K562 (cell line): ENCODE results near the gene MRAP2. TPM values are rescaled to one million over a fixed set of nuclear protein-coding genes. Genes with fewer than 3 reads are reported as not detected.

ENCODE experiments used
- ATAC-seq: fragments of 200-7000 bp; cut with Tn5 transposase; 3 replicates; pipeline ENCODE4 v1.9.1; 2020; ENCODE audit warnings: moderate library complexity
- BruUV-seq: library from RNA; stranded (reverse); fragments of 400-500 nt; replicated peaks from 2 replicates; lab custom pipeline; 2021; lab: Mats Ljungman, UMichigan
- CTCF ChIA-PET: fragments of 300-600 bp; formaldehyde crosslinking; extraction: SDS; loops from one replicate; lab custom pipeline; 2021; ENCODE audit warnings: low intra/inter-chr PET ratio; lab: Yijun Ruan, JAX
- POLR2A ChIA-PET: fragments of 300-600, 350-650 bp; sonication (Branson Sonifier 250); formaldehyde crosslinking; extraction: SDS; loops from one replicate; lab custom pipeline; 2021; ENCODE audit warnings: antibody characterized with exemption, inconsistent platforms; lab: Yijun Ruan, JAX
- DNase-seq, 4 experiments: peaks; one replicate each; pipeline versions ENCODE4 v3.0.0 to v3.0.0-alpha.2; 2011 to 2018; ENCODE audit warnings: low spot score in 3 of 4, mixed read lengths in 3 of 4; ENCODE audit errors: extremely low read depth in 1 of 4
- FAIRE-seq: peaks from 2 replicates; lab custom pipeline; 2011; peaks lifted over from hg19 to GRCh38; lab: Jason Lieb, UNC
- H2AFZ ChIP-seq: 2 replicates; pipeline ENCODE4 v1.6.0; 2011; ENCODE audit warnings: low read depth, low read length, control low read depth, inconsistent platforms
- H3K27ac ChIP-seq: fragments of 200-600 bp; 3 replicates; pipeline ENCODE4 v1.8.0; 2011; ENCODE audit warnings: low read depth, mild to moderate bottlenecking, control low read depth, inconsistent platforms, low read length, moderate library complexity, mixed read lengths; ENCODE audit errors: extremely low read depth
- H3K27me3 ChIP-seq, 2 experiments: fragments of 300-600 bp in 1 of 2; 2 replicates in 1 of 2; 3 replicates in 1 of 2; pipeline versions ENCODE4 v1.6.0 to v1.8.0; 2011; ENCODE audit warnings: inconsistent platforms in 2 of 2, low read length in 2 of 2, mild to moderate bottlenecking in 1 of 2, mixed read lengths in 1 of 2, moderate library complexity in 1 of 2; ENCODE audit not compliant: control insufficient read depth in 2 of 2, insufficient read depth in 2 of 2
- H3K36me3 ChIP-seq: fragments of 300-600 bp; 3 replicates; pipeline ENCODE4 v1.8.0; 2011; ENCODE audit warnings: mild to moderate bottlenecking, low read length, inconsistent platforms; ENCODE audit not compliant: control insufficient read depth, insufficient read depth
- H3K4me1 ChIP-seq, 2 experiments: fragments of 200-600 bp in 1 of 2; replicated peaks in 1 of 2; 2 replicates in 1 of 2; 3 replicates in 1 of 2; pipeline versions ENCODE4 v1.5.1 to v1.8.0; 2011; ENCODE audit warnings: inconsistent platforms in 2 of 2, low read length in 2 of 2, mild to moderate bottlenecking in 1 of 2, mixed read lengths in 1 of 2, moderate library complexity in 1 of 2; ENCODE audit not compliant: control insufficient read depth in 2 of 2, insufficient read depth in 2 of 2
- H3K4me2 ChIP-seq: 2 replicates; pipeline ENCODE4 v1.6.1; 2011; ENCODE audit warnings: low read length, control low read depth, inconsistent platforms, mixed read lengths; ENCODE audit not compliant: insufficient read depth
- H3K4me3 ChIP-seq: fragments of 200-600 bp; sonication (generic), shearing (Covaris generic); 2 replicates; pipeline ENCODE4 v1.5.1; 2016; ENCODE audit warnings: control low read depth, inconsistent platforms
- H3K79me2 ChIP-seq: fragments of 200-600 bp; 3 replicates; pipeline ENCODE4 v1.8.0; 2011; ENCODE audit warnings: low read length, inconsistent platforms; ENCODE audit not compliant: control insufficient read depth, insufficient read depth
- H3K9ac ChIP-seq, 2 experiments: 2 replicates each; pipeline versions ENCODE4 v1.6.0 to v1.6.1; 2011; ENCODE audit warnings: low read depth in 2 of 2, low read length in 2 of 2, control low read depth in 1 of 2, inconsistent platforms in 1 of 2, mild to moderate bottlenecking in 1 of 2, mixed read lengths in 1 of 2; ENCODE audit not compliant: insufficient read depth in 1 of 2
- H3K9me1 ChIP-seq: one replicate; pipeline ENCODE4 v1.6.0; 2011; ENCODE audit warnings: inconsistent platforms, mild to moderate bottlenecking, low read length, moderate library complexity; ENCODE audit not compliant: control insufficient read depth, insufficient read depth
- H3K9me3 ChIP-seq: replicated peaks from 2 replicates; pipeline ENCODE4 v1.5.1; 2011; ENCODE audit warnings: low read depth, low read length, inconsistent platforms; ENCODE audit not compliant: control insufficient read depth, insufficient read depth
- H4K20me1 ChIP-seq: replicated peaks from 2 replicates; pipeline ENCODE4 v1.6.1; 2011; ENCODE audit warnings: low read length, inconsistent platforms, mixed read lengths; ENCODE audit not compliant: control insufficient read depth, insufficient read depth
- GTF2E2 ChIP-seq: fragments of 200-800 bp; sonication (Bioruptor generic); IDR thresholded peaks from 2 replicates; pipeline ENCODE4 v1.6.1; 2016; ENCODE audit warnings: missing genetic modification characterization, missing compliant biosample characterization
- ILF3 ChIP-seq: fragments of 450-650 bp; IDR thresholded peaks from 2 replicates; pipeline ENCODE4 v1.6.1; 2018; ENCODE audit warnings: antibody characterized with exemption, mild to moderate bottlenecking, moderate library complexity, borderline replicate concordance
- KAT7 ChIP-seq: sonication (generic); formaldehyde crosslinking; IDR thresholded peaks from 2 replicates; pipeline ENCODE4 v1.8.0; 2022; ENCODE audit warnings: missing genetic modification reagents, mild to moderate bottlenecking, borderline replicate concordance
- MECOM ChIP-seq: fragments of 250-450 bp; sonication (Bioruptor Pico); IDR thresholded peaks from 2 replicates; pipeline ENCODE4 v1.8.0; 2022; ENCODE audit warnings: inconsistent platforms
- MTA3 ChIP-seq: fragments of 450-650 bp; formaldehyde crosslinking; IDR thresholded peaks from 2 replicates; pipeline ENCODE4 v1.6.1; 2017; ENCODE audit warnings: mild to moderate bottlenecking, borderline replicate concordance
- PRPF4 ChIP-seq: fragments of 200-400 bp; formaldehyde crosslinking; IDR thresholded peaks from one replicate; pipeline ENCODE4 v1.6.1; 2017; ENCODE audit warnings: low read length, low read depth, mild to moderate bottlenecking; ENCODE audit not compliant: insufficient read depth, poor library complexity, severe bottlenecking
- RB1 ChIP-seq: fragments of 450-650 bp; IDR thresholded peaks from 2 replicates; pipeline ENCODE4 v1.6.1; 2017; ENCODE audit warnings: low read depth, mild to moderate bottlenecking
- XRCC3 ChIP-seq: fragments of 450-650 bp; IDR thresholded peaks from 2 replicates; pipeline ENCODE4 v1.6.1; 2017; ENCODE audit warnings: mild to moderate bottlenecking, moderate library complexity
- ZFP36 ChIP-seq: fragments of 150-350 bp; IDR thresholded peaks from 2 replicates; pipeline ENCODE4 v1.6.1; 2018; ENCODE audit warnings: low read length, low read depth; ENCODE audit not compliant: partially characterized antibody
- ZKSCAN3 ChIP-seq: fragments of 250-450 bp; sonication (Bioruptor Pico); IDR thresholded peaks from 2 replicates; pipeline ENCODE4 v1.4.0; 2020
- in situ Hi-C: fragments of 300-500 bp; cut with MboI; formaldehyde crosslinking; loops from 4 replicates; pipeline ENCODE4 v1.15.0; 2018; ENCODE audit warnings: inconsistent platforms, mixed read lengths
- intact Hi-C: fragments of 100-400 bp; cut with micrococcal nuclease; formaldehyde crosslinking; loops from 2 replicates; pipeline ENCODE4 v1.14.2; 2022
- polyA plus RNA-seq, 8 experiments: library from polyadenylated mRNA; depleted of rRNA in 4 of 8; stranded (reverse) in 5 of 8; unstranded in 3 of 8; fragments of >200 nt; fragmentation: Nextera tagmentation in 2 of 8; fragmentation: Illumina TruSeq in 1 of 8; extraction: Ambion mirVana in 2 of 8; extraction: Trizol in 1 of 8; gene quantifications; 2 replicates each; pipeline versions ENCODE4 v1.2.1 to v1.2.3, GENCODE V29; 2011 to 2014; ENCODE audit warnings: inconsistent platforms in 1 of 8, missing spikeins in 1 of 8
- total RNA-seq, 7 experiments: library from RNA; depleted of rRNA in 6 of 7; stranded (reverse); fragments of >200 nt in 6 of 7; fragmentation: Illumina TruSeq in 2 of 7; extraction: Trizol in 2 of 7; gene quantifications; 2 replicates each; pipeline versions ENCODE4 v1.2.1 to v1.2.3, GENCODE V29; 2011 to 2021; ENCODE audit warnings: low replicate concordance in 1 of 7

Gene MRAP2
- total and polyA plus RNA-seq, 9 of the 15 experiments (the other 6 are each of a cell fraction or from before 2014, with no cell fraction given), result 5.9 to 38.9 (median 9.3) TPM

- Histone ChIP-seq H3K4me2 (no peak overlapping the region), H3K36me3 (no peaks in the 10 kb centered on the region), H3K27me3 (no peaks in the 10 kb centered on the region), H3K9ac (no peak overlapping the region), H3K79me2 (no peaks in the 10 kb centered on the region), H3K9me3 (no peaks in the 10 kb centered on the region; the same call in 1 of the 2 replicates), H3K27ac (no peak overlapping the region), H4K20me1 (no peaks in the 10 kb centered on the region), H3K4me1 (peaks cover 4 to 11% of the 10 kb centered on the region in 2 experiments; a peak in 3 of 5 replicates), H2AFZ (no peak overlapping the region), H3K9me1 (no peaks in the 10 kb centered on the region), H3K4me3 (no peak overlapping the region)
- BruUV-seq, result no TSS peak
- in situ Hi-C loops (no loop called here), intact Hi-C loops (no loop called here)
- DNase-seq (no peak), FAIRE-seq (no peak), ATAC-seq (no peak; the same call in 2 of the 3 replicates)
- ChIA-PET CTCF (no interaction called here), POLR2A (no interaction called here)
- TF ChIP-seq ZFP36 (no peak), PRPF4 (no peak), ILF3 (no peak), MTA3 (no peak), RB1 (no peak), XRCC3 (no peak), GTF2E2 (no peak), MECOM (CRISPR knock-in tag) (no peak), ZKSCAN3 (no peak), KAT7 (CRISPR knock-in tag) (no peak)
Measured at GRCh38 chr6:84095156-84095555, 61.6 kb downstream of the MRAP2 start.
